Measurements from ENCODE around the gene ITPR3. TPM values are rescaled to one million over a fixed set of nuclear protein-coding genes. Genes with fewer than 3 reads are reported as not detected.

Gene ITPR3
- total RNA-seq, 1 experiment from 2014 or later = 103 TPM

- no peak overlapping the region for H2AFZ ChIP-seq (ENCODE audit: low read depth, low read length, poor library complexity, severe bottlenecking)
- no peak overlapping the region for H3K9ac ChIP-seq (ENCODE audit: low read length)
- BruUV-seq (replicated peaks) = no TSS peak
- intact Hi-C loops (cut with micrococcal nuclease) = no loop called here
- no peak overlapping the region for H3K4me2 ChIP-seq (ENCODE audit: low read length)
- ChIA-PET RAD21 (ENCODE audit: low non-redundant PET in 1 of 2, low total read pairs in 2 of 2, uncharacterized antibody in 2 of 2, unreplicated experiment in 2 of 2) (no interaction called here), POLR2A (no interaction called here), CTCF (no interaction called here)
- no peaks in the 10 kb centered on the region for H4K20me1 ChIP-seq (ENCODE audit: insufficient read depth)
- ATAC-seq (no peak), DNase-seq (ENCODE audit: low read depth, low spot score) (no peak)
- H3K9me3 ChIP-seq (ENCODE audit: control insufficient read depth in 1 of 2, insufficient read depth in 1 of 2, low read depth in 1 of 2, low read length in 2 of 2) = no peaks in the 10 kb centered on the region
- H3K4me3 ChIP-seq (replicated peaks in 1 of 2; ENCODE audit: low read depth in 1 of 2, low read length in 2 of 2) = no peak overlapping the region
- H3K27ac ChIP-seq (ENCODE audit: low read depth, low read length) = no peak overlapping the region
- H3K9me2 ChIP-seq (ENCODE audit: insufficient read depth) = no peaks in the 10 kb centered on the region
- no peaks in the 10 kb centered on the region for H3K27me3 ChIP-seq (ENCODE audit: insufficient read depth, low read length)
- H3K4me1 ChIP-seq (ENCODE audit: control insufficient read depth in 1 of 2, insufficient read depth in 2 of 2, low read length in 2 of 2) = no peaks in the 10 kb centered on the region
- H3K36me3 ChIP-seq (ENCODE audit: control insufficient read depth in 1 of 2, insufficient read depth in 2 of 2, low read length in 2 of 2) = peaks cover 15 to 68% of the 10 kb centered on the region in 2 experiments
- no peak for TF ChIP-seq EGR1 (IDR thresholded peaks at IDR 0.05; ENCODE audit: low read depth)
- TF ChIP-seq TCF7L2 (IDR thresholded peaks at IDR 0.05; ENCODE audit: borderline replicate concordance, extremely low read depth, insufficient read depth, insufficient read length) = no peak
- TF ChIP-seq SIN3A (IDR thresholded peaks at IDR 0.05; ENCODE audit: low read depth) = no peak
- no peak for TF ChIP-seq SP1 (IDR thresholded peaks at IDR 0.05; ENCODE audit: low read depth)
- no peak for TF ChIP-seq SRF (IDR thresholded peaks at IDR 0.05; ENCODE audit: low read depth)
- TF ChIP-seq POLR2AphosphoS5 (IDR thresholded peaks at IDR 0.05; ENCODE audit: low read depth, low read length) = no peak
- TF ChIP-seq EZH2phosphoT487 (IDR thresholded peaks at IDR 0.05; ENCODE audit: borderline replicate concordance) = no peak
- no peak for TF ChIP-seq POLR2A (IDR thresholded peaks at IDR 0.05; ENCODE audit: borderline replicate concordance, extremely low read depth, insufficient read depth, insufficient read length)
- no peak for TF ChIP-seq RAD21 (IDR thresholded peaks at IDR 0.05; ENCODE audit: low read depth)
- TF ChIP-seq CBX3 (IDR thresholded peaks at IDR 0.05; ENCODE audit: low read depth) = no peak
- H3K79me2 ChIP-seq (ENCODE audit: insufficient read depth, low read length) = no peaks in the 10 kb centered on the region
Measured at GRCh38 chr6:33684983-33685382, 63.9 kb downstream of the ITPR3 start.

- intact Hi-C loops (cut with micrococcal nuclease) = no loop called here
Measured at GRCh38 chr6:33685411-33686224, 64.5 kb downstream of the ITPR3 start.

More at GRCh38 chr6:33685411-33686224, 64.5 kb downstream of the ITPR3 start:
- Histone ChIP-seq H3K9me2 (ENCODE audit: insufficient read depth) (no peaks in the 10 kb centered on the region), H4K20me1 (ENCODE audit: insufficient read depth) (no peaks in the 10 kb centered on the region), H3K9ac (ENCODE audit: low read length) (no peak overlapping the region), H3K36me3 (ENCODE audit: control insufficient read depth in 1 of 2, insufficient read depth in 2 of 2, low read length in 2 of 2) (peaks cover 17 to 68% of the 10 kb centered on the region in 2 experiments), H3K27ac (ENCODE audit: low read depth, low read length) (no peak overlapping the region), H3K4me1 (ENCODE audit: control insufficient read depth in 1 of 2, insufficient read depth in 2 of 2, low read length in 2 of 2) (no peaks in the 10 kb centered on the region), H3K79me2 (ENCODE audit: insufficient read depth, low read length) (no peaks in the 10 kb centered on the region), H3K27me3 (ENCODE audit: insufficient read depth, low read length) (no peaks in the 10 kb centered on the region), H3K9me3 (ENCODE audit: control insufficient read depth in 1 of 2, insufficient read depth in 1 of 2, low read depth in 1 of 2, low read length in 2 of 2) (no peaks in the 10 kb centered on the region), H3K4me3 (replicated peaks in 1 of 2; ENCODE audit: low read depth in 1 of 2, low read length in 2 of 2) (no peak overlapping the region), H2AFZ (ENCODE audit: low read depth, low read length, poor library complexity, severe bottlenecking) (no peak overlapping the region), H3K4me2 (ENCODE audit: low read length) (no peak overlapping the region)
- ATAC-seq = no peak
- CTCF ChIA-PET = no interaction called here
- POLR2A ChIA-PET = no interaction called here
- TSS peak; percentile 19 for BruUV-seq (replicated peaks)
- TF ChIP-seq ZFX (IDR thresholded peaks at IDR 0.05) (0 out of 2 replicates have a peak, but pooled peaks have one; percentile 18), POLR2A (IDR thresholded peaks at IDR 0.05; ENCODE audit: borderline replicate concordance, extremely low read depth, insufficient read depth, insufficient read length) (no peak)
- RAD21 ChIA-PET (ENCODE audit: low non-redundant PET in 1 of 2, low total read pairs in 2 of 2, uncharacterized antibody in 2 of 2, unreplicated experiment in 2 of 2) = no interaction called here
- DNase-seq (ENCODE audit: low read depth, low spot score) = no peak
